IgD-negative memory B cell (primary cell): ENCODE results near the gene SCPEP1. TPM values are rescaled to one million over a fixed set of nuclear protein-coding genes. Genes with fewer than 3 reads are reported as not detected.
"Not testable (repeated sequence)": the region's sequence is repeated elsewhere in the genome, so short reads cannot be mapped to it uniquely, and the experiment has no call there.

Source experiments
- H3K27ac Mint-ChIP-seq, 3 donors: one replicate each; pipeline ENCODE4 v1.8.0; 2020 to 2022; ENCODE audit warnings: mild to moderate bottlenecking in 3 of 3, mixed read lengths in 3 of 3, moderate library complexity in 1 of 3
- H3K27me3 Mint-ChIP-seq: one replicate; pipeline ENCODE4 v1.8.0; 2021; ENCODE audit warnings: mixed read lengths
- H3K36me3 Mint-ChIP-seq: one replicate; pipeline ENCODE4 v1.8.0; 2020; ENCODE audit warnings: mild to moderate bottlenecking, mixed read lengths
- H3K4me1 Mint-ChIP-seq, 3 donors: one replicate each; pipeline ENCODE4 v1.8.0; 2020 to 2022; ENCODE audit warnings: mixed read lengths in 3 of 3, mild to moderate bottlenecking in 1 of 3
- H3K4me3 Mint-ChIP-seq, 4 donors: one replicate each; pipeline ENCODE4 v1.8.0; 2020 to 2022; ENCODE audit warnings: mild to moderate bottlenecking in 4 of 4, mixed read lengths in 4 of 4, moderate library complexity in 3 of 4
- H3K9me3 Mint-ChIP-seq, 3 donors: one replicate each; pipeline ENCODE4 v1.8.0; 2020 to 2021; ENCODE audit warnings: mixed read lengths in 3 of 3, mild to moderate bottlenecking in 1 of 3
- polyA plus RNA-seq: library from polyadenylated mRNA; unstranded; fragments of 300-500 nt; fragmentation: Illumina TruSeq; gene quantifications from one replicate; pipeline ENCODE4 v1.2.3, GENCODE V29; 2021

SCPEP1 gene
- polyA plus RNA-seq, 1 donor from 2014 or later = 131 TPM

DNA sequence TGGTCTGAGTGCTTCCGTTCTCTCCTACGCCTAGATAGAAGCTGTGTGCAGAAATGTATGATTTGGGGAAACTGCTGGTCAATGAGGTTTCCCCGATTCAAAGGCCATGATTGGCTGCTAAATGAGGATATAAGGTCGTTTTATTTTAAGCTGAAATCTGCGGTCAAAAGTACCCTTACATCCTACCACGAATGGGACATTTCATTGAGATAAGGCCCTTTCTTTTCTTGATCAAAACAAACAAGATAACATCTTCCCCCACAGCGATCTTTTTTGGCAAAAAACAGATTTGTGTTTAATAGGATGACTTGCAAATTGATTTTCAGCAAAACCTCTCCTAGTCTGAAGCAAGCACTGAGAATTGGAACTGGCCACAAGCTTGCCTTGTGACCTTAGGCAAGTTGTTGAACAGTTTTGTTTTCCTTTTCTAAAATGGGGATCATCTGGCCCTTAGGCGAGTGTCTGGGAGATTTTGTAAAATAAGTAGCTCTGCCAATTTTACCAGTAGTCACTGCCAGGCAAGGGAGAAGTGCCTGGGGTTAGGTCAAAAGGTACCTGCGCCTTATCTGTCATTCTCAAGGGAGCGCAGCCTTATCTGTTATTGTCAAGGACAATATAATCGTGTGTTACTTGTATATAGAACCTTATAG is 635 bp downstream of the SCPEP1 start:
- Mint-ChIP-seq H3K4me3 (peak overlapping the region; percentile 94 to 98 (median 97)), H3K9me3 (no peaks in the 10 kb centered on the region), H3K4me1 (peaks cover 12 to 20% (median 15%) of the 10 kb centered on the region in 3 donors), H3K36me3 (peaks cover 3% of the 10 kb centered on the region), H3K27ac (peak overlapping the region; percentile 36 to 93 (median 90)), H3K27me3 (peaks cover 1% of the 10 kb centered on the region)

DNA sequence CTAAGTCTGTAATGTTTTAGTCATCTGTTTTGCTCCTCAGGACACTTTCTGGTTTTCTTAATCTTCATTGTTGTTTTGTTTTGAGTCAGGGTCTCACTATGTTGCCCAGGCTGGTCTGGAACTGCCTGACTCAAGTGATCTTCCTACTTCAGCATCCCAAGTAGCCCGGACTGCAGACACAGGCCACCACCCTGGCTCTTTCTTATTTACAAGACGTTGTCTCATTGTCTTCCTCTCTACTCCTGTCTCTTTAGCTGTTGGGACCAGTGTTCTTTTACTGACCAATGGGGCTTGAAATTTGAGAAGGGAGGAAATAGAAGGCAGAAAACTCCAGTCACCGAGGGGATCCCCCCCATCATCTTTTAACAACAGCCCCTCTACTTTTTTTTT is 1.2 kb downstream of the SCPEP1 start:
- Mint-ChIP-seq H3K36me3 (peaks cover 3% of the 10 kb centered on the region), H3K4me3 (peak overlapping the region; percentile 94 to 98 (median 97)), H3K27me3 (peaks cover 1% of the 10 kb centered on the region), H3K9me3 (no peaks in the 10 kb centered on the region), H3K4me1 (peaks cover 14 to 20% (median 15%) of the 10 kb centered on the region in 3 donors), H3K27ac (peak overlapping the region in 2 of 3 donors; percentile 36 to 93)

- H3K36me3 Mint-ChIP-seq, H3K9me3 Mint-ChIP-seq, H3K27me3 Mint-ChIP-seq, H3K27ac Mint-ChIP-seq: not testable (repeated sequence)
- peaks cover 15 to 23% (median 17%) of the 10 kb centered on the region in 3 donors for H3K4me1 Mint-ChIP-seq
- H3K4me3 Mint-ChIP-seq = peak overlapping the region in 1 of 4 donors; percentile 60
Observed at GRCh38 chr17:56980526-56980925, 2.6 kb downstream of the SCPEP1 start.

- Mint-ChIP-seq H3K36me3 (peaks cover 4% of the 10 kb centered on the region), H3K4me1 (peaks cover 11 to 22% (median 17%) of the 10 kb centered on the region in 3 donors), H3K27ac (peak overlapping the region in 1 of 3 donors; percentile 31), H3K27me3 (no peaks in the 10 kb centered on the region), H3K4me3 (peak overlapping the region in 1 of 4 donors; percentile 17), H3K9me3 (no peaks in the 10 kb centered on the region)
Observed at GRCh38 chr17:56982312-56982711, 4.4 kb downstream of the SCPEP1 start.

DNA sequence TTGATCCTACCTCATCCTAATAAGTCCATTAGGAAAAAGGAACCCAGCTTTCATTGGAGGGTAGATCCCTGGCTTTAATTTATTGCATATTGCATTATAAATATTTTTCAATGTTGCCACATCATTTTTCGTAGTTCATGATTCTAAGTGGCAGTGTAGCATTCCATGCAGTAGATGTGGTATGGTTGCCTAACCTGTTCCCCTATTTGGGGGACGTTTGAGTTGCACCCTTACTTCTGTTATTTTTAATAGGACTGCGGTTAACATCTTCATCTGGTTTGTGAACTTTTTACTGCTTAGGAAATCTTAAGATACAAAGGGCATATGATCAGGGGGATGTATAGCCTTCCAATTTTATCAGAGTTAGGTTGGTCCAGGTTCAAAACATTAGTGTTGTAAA is 5.4 kb downstream of the SCPEP1 start:
- H3K36me3 Mint-ChIP-seq = peaks cover 4% of the 10 kb centered on the region

DNA sequence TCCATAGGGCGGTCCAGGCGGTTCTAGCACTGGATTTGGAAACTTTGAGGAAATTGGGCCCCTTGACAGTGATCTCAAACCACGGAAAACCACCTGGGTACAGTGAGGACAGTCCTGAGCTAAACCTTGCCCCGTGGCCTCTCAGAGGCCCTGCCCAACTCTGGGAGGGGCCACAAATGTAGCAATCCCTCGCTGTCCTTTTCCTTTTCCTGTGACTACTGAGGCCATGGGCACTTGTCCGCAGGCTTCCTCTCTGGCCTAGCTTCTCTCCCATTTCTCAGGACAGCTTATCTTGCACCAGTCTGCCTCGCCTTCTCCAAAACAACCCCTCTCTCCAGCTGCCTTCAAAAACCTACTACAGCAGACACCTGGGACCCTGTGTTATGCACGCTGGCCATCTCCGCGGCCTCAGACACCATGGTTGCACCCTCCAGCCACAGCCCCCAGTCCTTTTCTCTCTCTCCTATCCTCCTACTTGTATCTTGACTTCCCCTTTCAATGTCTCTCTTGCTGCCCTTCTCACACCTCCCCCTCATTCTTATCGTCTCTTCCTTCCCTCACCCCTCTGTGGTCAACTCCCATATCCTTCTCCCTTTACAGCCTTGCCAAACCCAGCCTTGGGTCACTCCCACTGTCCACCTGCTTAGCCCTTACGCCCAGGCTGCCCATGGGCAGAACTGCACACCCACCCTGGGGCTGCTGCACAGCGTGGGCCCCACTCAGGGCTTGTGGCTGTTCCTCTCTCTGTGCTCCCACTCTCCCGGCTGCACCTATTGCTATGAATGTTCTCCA is 7.6 kb downstream of the SCPEP1 start:
- no peak overlapping the region for H3K4me3 Mint-ChIP-seq
- no peaks in the 10 kb centered on the region for H3K27me3 Mint-ChIP-seq
- peaks cover 4% of the 10 kb centered on the region for H3K36me3 Mint-ChIP-seq
- peaks cover 0 to 8% (median 5%) of the 10 kb centered on the region in 3 donors for H3K4me1 Mint-ChIP-seq
- H3K27ac Mint-ChIP-seq = no peak overlapping the region
- no peaks in the 10 kb centered on the region for H3K9me3 Mint-ChIP-seq

More for the DNA sequence above, 5.4 kb downstream of the SCPEP1 start:
- no peak overlapping the region for H3K4me3 Mint-ChIP-seq
- H3K9me3 Mint-ChIP-seq = no peaks in the 10 kb centered on the region
- peaks cover 10 to 21% (median 16%) of the 10 kb centered on the region in 3 donors for H3K4me1 Mint-ChIP-seq
- H3K27me3 Mint-ChIP-seq = no peaks in the 10 kb centered on the region
- H3K27ac Mint-ChIP-seq = no peak overlapping the region

- Mint-ChIP-seq H3K9me3 (no peaks in the 10 kb centered on the region), H3K4me1 (peaks cover 0 to 5% (median 4%) of the 10 kb centered on the region in 3 donors), H3K36me3 (peaks cover 4% of the 10 kb centered on the region), H3K27ac (no peak overlapping the region), H3K4me3 (no peak overlapping the region), H3K27me3 (no peaks in the 10 kb centered on the region)
Observed at GRCh38 chr17:56987283-56987834, 9.4 kb downstream of the SCPEP1 start.

GRCh38 chr17:56988901-56989572 is 11.1 kb downstream of the SCPEP1 start:
- Mint-ChIP-seq H3K36me3 (peaks cover 1% of the 10 kb centered on the region), H3K9me3 (no peaks in the 10 kb centered on the region), H3K27me3 (no peaks in the 10 kb centered on the region)

DNA sequence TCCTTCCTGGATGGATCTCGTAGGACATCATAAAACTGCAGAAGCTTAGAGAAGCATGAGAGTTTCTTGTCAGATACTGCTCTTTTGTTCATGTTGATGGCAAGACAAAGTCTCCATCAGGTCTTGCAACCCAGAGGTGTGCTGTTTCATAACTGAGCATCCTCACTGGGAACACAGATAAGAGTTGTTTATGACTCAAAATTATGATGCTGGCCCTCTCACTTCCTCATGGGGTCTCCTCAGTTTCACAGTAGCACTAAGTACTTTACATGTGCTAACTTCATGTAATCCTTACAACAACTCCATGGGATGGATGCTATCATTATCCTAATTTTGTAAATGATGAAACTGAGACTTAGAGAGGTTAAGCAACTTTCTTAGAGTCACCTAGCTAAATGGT is 14.4 kb downstream of the SCPEP1 start:
- H3K4me1 Mint-ChIP-seq = peaks cover 0 to 2% (median 2%) of the 10 kb centered on the region in 3 donors
- no peaks in the 10 kb centered on the region for H3K27me3 Mint-ChIP-seq
- H3K36me3 Mint-ChIP-seq = peaks cover 6% of the 10 kb centered on the region
- H3K9me3 Mint-ChIP-seq = no peaks in the 10 kb centered on the region
- H3K4me3 Mint-ChIP-seq = no peak overlapping the region
- H3K27ac Mint-ChIP-seq = no peak overlapping the region

More at GRCh38 chr17:56988901-56989572, 11.1 kb downstream of the SCPEP1 start:
- Mint-ChIP-seq H3K27ac (no peak overlapping the region), H3K4me3 (no peak overlapping the region), H3K4me1 (peaks cover 0 to 4% (median 4%) of the 10 kb centered on the region in 3 donors)

- H3K4me3 Mint-ChIP-seq = no peak overlapping the region
- no peaks in the 10 kb centered on the region for H3K9me3 Mint-ChIP-seq
- no peaks in the 10 kb centered on the region for H3K27me3 Mint-ChIP-seq
- H3K27ac Mint-ChIP-seq = no peak overlapping the region
- H3K4me1 Mint-ChIP-seq = peaks cover 0 to 4% (median 2%) of the 10 kb centered on the region in 3 donors
- H3K36me3 Mint-ChIP-seq = peaks cover 6% of the 10 kb centered on the region
Observed at GRCh38 chr17:56994009-56994792, 16.3 kb downstream of the SCPEP1 start.

DNA sequence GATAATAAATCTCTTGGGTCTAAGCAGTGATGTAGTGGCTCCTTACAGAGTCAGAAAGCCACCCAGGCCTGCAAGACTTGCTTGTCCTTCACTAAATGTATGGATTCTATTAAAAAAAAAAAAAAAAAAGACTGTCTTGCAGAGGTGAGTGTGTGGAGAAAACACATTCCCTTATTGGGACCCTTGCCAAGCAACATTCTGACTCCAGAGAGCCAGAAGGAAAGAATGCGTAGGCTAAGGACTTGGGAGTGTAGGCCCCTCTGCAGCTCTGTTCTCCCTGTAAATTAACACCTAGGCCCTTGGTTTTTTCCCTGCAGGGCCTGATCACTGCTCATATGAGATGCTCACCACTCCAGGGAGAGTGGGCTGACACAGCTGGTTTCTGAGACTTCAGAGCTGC is 17.8 kb downstream of the SCPEP1 start:
- Mint-ChIP-seq H3K27ac (no peak overlapping the region), H3K27me3 (no peaks in the 10 kb centered on the region), H3K36me3 (peaks cover 10% of the 10 kb centered on the region), H3K4me3 (no peak overlapping the region), H3K9me3 (no peaks in the 10 kb centered on the region), H3K4me1 (peaks cover 2 to 4% (median 3%) of the 10 kb centered on the region in 3 donors)

DNA sequence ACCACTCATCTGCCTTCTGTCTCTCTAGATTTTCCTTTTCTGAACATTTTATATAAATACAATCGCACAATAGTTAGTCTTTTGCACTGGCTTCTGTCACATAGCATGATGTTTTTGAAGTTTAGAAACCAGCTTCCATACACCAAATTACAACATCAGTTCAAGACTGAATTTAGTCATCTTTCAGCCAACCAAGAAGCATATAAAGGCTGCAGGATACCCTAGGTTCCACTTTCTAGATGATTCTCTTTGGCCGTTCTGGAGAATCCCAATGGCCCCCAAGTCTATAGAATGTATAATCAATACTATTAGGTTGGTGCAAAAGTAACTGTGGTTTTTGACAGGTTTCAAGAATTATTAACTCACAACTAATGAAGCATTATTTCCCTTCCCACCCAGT is 19.4 kb downstream of the SCPEP1 start:
- no peaks in the 10 kb centered on the region for H3K27me3 Mint-ChIP-seq
- no peak overlapping the region for H3K4me3 Mint-ChIP-seq
- no peak overlapping the region for H3K27ac Mint-ChIP-seq
- no peaks in the 10 kb centered on the region for H3K9me3 Mint-ChIP-seq
- peaks cover 11% of the 10 kb centered on the region for H3K36me3 Mint-ChIP-seq
- peaks cover 2 to 9% (median 4%) of the 10 kb centered on the region in 3 donors for H3K4me1 Mint-ChIP-seq

DNA sequence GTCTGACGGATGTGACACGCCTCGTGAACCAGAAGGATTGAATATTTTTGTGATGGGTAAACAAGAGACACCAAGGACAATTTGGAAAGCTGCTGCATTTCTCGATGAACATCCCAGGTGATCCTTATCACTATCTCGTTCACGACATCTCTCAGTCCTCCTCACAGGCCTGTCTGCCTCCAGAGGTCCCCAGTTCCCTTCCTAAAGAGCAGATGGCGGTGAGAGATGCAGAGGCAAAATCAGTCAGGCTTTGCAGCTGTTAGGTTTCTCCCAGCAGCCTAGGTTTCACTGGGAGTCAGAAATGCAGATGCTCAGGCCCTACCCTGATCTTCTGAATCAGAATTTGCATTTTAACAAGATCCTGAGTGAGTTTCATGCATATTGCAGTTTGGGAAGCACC is 23.6 kb downstream of the SCPEP1 start:
- Mint-ChIP-seq H3K4me3 (peak overlapping the region in 1 of 4 donors; percentile 45), H3K27me3 (peaks cover 3% of the 10 kb centered on the region), H3K9me3 (peaks cover 0 to 1% (median 0%) of the 10 kb centered on the region in 3 donors), H3K27ac (peak overlapping the region in 2 of 3 donors; percentile 71 to 81), H3K36me3 (peaks cover 12% of the 10 kb centered on the region), H3K4me1 (peaks cover 33 to 38% (median 34%) of the 10 kb centered on the region in 3 donors)

GRCh38 chr17:57002904-57003303 is 25.0 kb downstream of the SCPEP1 start:
- peaks cover 3% of the 10 kb centered on the region for H3K27me3 Mint-ChIP-seq
- peaks cover 31 to 38% (median 32%) of the 10 kb centered on the region in 3 donors for H3K4me1 Mint-ChIP-seq
- peak overlapping the region in 2 of 4 donors; percentile 83 to 93 for H3K4me3 Mint-ChIP-seq
- H3K9me3 Mint-ChIP-seq = peaks cover 0 to 1% (median 0%) of the 10 kb centered on the region in 3 donors
- peaks cover 12% of the 10 kb centered on the region for H3K36me3 Mint-ChIP-seq
- peak overlapping the region; percentile 89 to 99 (median 93) for H3K27ac Mint-ChIP-seq
